ENCODE results near the gene TRPT1.

The TRPT1 gene

GRCh38 chr11:64225608-64226506 lies at the start of gene TRPT1, which contains the start of gene NUDT22:
Gene TRPT1, minus strand, starts transcription at chr11:64226186. Its CDS starts 326 bp downstream, at chr11:64225860.
Gene NUDT22, plus strand, starts transcription at chr11:64226274. Its CDS starts 379 bp downstream, at chr11:64226653.
- DNase-seq = peak; percentile 98

- no peak for DNase-seq
Measured at GRCh38 chr11:64275031-64275800, 49.2 kb upstream of the TRPT1 start.

GRCh38 chr11:64269540-64270220 lies 43.7 kb upstream of the TRPT1 start:
- peak; percentile 100 for DNase-seq

- peak; percentile 84 for DNase-seq
Measured at GRCh38 chr11:64268893-64269539, 43.0 kb upstream of the TRPT1 start.

- no peak for DNase-seq
Measured at GRCh38 chr11:64268025-64268892, 42.3 kb upstream of the TRPT1 start.

- DNase-seq = no peak
Measured at GRCh38 chr11:64267207-64267945, 41.4 kb upstream of the TRPT1 start.

GRCh38 chr11:64266339-64266738 lies 40.4 kb upstream of the TRPT1 start:
- DNase-seq = no peak

- no peak for DNase-seq
Measured at GRCh38 chr11:64265176-64266160, 39.5 kb upstream of the TRPT1 start.

- DNase-seq = no peak
Measured at GRCh38 chr11:64264371-64264852, 38.4 kb upstream of the TRPT1 start.

GRCh38 chr11:64263947-64264317 lies 37.9 kb upstream of the TRPT1 start:
- no peak for DNase-seq

GRCh38 chr11:64263021-64263946 lies 37.3 kb upstream of the TRPT1 start:
- no peak for DNase-seq

GRCh38 chr11:64262271-64263002 lies 36.5 kb upstream of the TRPT1 start:
- no peak for DNase-seq

- DNase-seq = no peak
Measured at GRCh38 chr11:64261556-64262080, 35.6 kb upstream of the TRPT1 start.

GRCh38 chr11:64260147-64260708 lies 34.2 kb upstream of the TRPT1 start:
- no peak for DNase-seq

GRCh38 chr11:64259533-64260067 lies 33.6 kb upstream of the TRPT1 start:
- no peak for DNase-seq

- DNase-seq = no peak
Measured at GRCh38 chr11:64258946-64259532, 33.1 kb upstream of the TRPT1 start.

Measured in activated effector memory CD4-positive, alpha-beta T cell treated with anti-CD3 and anti-CD28 coated beads, Interleukin-2, amount 50 U/mL, for 16 hours (primary cell).